LHCN-M2 (cell line): Measurements from ENCODE around the gene DNAJC15. TPM values are rescaled to one million over a fixed set of nuclear protein-coding genes. Genes with fewer than 3 reads are reported as not detected.
A peak's percentile ranks its signal among the peaks of the same experiment; 100 is the strongest.

Experiments
- DNase-seq: peaks from one replicate; pipeline ENCODE4 v3.0.0-alpha.2; 2012; ENCODE audit warnings: low read depth
- total RNA-seq: library from RNA; depleted of rRNA; stranded (reverse); fragments of >200 nt; gene quantifications from 2 replicates; pipeline ENCODE4 v1.2.3, GENCODE V29; 2014

Gene DNAJC15
- total RNA-seq, 1 experiment from 2014 or later = 9.8 TPM

GRCh38 chr13:43003729-43004128, 19.7 kb upstream of the DNAJC15 start:
- DNase-seq = no peak

GRCh38 chr13:43005460-43006236, 17.7 kb upstream of the DNAJC15 start:
- peak; percentile 60 for DNase-seq

DNA sequence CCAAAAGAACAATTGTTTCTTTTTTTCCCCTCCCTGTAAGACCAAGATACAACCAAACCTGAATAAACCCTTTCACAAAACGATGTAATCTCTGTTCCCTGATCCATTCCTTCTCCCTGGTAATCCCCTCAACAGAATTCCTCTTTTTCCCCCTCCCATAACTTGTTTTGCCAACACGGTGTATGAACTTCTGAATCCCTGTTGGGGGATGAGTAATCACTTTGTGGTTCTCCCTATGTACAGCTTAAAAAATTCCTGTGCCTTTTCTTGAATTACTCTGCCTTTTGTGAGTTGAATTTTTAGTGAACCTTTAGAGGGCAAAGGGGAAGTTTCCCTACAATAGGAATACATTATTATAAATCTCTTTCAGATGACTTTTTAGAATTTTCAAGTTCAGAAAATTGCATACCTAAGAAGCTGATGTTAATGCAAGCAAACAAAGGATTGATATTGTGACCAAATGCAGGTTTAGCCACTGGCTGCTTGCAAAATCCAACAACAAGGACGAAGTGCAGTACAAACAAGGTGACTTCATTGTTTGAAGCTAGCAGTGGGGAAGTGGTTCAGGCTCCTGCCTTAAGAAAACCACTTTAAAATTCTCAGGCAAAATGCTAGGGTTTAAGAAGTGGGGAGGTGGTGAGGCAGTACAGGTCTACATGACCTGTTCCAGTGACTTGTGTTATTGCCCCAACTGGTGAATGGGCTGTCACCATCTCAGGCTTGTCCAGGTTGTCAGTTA, 16.3 kb upstream of the DNAJC15 start:
- DNase-seq = peak; percentile 75

GRCh38 chr13:43008596-43008995, 14.8 kb upstream of the DNAJC15 start:
- no peak for DNase-seq

DNA sequence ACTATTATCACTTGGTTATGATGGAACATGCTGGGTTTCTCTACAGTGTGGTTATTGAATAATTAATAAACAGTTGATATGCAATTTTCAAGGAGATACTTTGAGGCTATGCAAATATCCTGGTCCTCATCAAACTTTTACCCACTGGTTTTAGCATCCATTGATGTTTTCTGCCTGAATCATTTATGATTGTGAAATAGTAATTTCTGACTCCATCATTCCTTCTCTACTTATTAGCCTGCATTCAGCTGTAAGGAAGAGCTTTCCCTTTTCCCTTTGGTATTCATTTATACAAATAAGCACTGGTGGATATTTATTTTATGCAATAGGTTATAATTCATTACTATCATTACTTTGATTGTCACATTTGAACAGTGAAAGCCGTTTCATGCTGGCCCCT, 13.9 kb upstream of the DNAJC15 start:
- DNase-seq = peak; percentile 28

DNA sequence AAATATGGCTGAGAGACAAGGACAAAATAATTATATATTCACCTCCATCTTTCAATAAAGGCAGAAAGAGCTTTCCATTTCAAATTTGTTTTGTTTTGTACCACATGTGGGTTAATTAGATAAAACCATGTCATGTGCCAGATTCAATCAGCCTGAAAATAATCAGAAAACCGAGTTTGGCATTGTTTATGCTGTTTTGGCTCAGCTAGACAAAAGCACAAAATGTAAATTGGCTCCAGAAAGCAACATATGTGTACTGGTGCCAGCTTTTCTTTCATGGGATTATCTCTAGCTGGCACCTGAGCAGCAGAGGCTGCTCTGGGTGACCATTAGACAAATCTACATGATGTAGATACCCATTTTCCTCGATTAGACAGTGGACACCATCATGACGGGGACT, 9.2 kb upstream of the DNAJC15 start:
- DNase-seq = no peak

DNA sequence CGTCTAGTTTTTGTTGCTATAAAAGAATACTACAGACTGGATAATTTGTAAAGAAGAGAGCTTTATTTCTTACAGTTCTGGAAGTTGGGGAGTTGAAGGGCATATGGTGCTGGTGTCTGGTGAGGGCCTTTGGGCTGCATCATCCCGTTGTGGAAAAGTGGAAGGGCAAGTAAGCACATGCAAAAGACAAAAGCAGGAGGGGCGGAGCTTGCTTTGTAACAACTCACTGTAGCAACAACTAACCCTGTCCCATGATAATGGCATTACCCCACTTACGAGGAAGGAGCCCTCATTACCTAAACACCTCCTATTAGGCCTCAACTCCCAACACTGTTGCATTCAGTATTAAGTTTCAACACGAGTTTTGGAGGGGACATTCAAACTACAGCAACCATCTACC, 7.2 kb upstream of the DNAJC15 start:
- no peak for DNase-seq

GRCh38 chr13:43019811-43020210, 3.6 kb upstream of the DNAJC15 start:
- no peak for DNase-seq

- no peak for DNase-seq
Observed at GRCh38 chr13:43020794-43021193, 2.6 kb upstream of the DNAJC15 start.

GRCh38 chr13:43021926-43022670, 1.3 kb upstream of the DNAJC15 start:
- no peak for DNase-seq

DNA sequence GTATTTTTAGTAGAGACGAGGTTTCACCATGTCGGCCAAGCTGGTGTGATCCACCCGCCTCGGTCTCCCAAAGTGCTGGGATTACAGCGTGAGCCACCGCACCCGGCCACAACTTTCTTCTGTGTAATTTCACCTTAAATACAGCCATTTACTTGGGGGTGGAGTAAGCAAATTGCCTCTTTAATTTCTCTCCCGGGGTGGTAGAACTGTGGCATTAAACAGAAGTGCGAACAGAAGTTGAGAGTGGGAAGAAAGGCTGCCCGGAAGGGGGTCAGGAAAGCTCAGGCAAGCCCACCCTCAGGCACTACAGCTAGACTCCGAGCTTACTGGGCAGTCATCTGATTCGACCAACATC, 475 bp upstream of the DNAJC15 start:
- DNase-seq = no peak

- no peak for DNase-seq
Observed at GRCh38 chr13:43026262-43026661, 2.9 kb downstream of the DNAJC15 start.

DNA sequence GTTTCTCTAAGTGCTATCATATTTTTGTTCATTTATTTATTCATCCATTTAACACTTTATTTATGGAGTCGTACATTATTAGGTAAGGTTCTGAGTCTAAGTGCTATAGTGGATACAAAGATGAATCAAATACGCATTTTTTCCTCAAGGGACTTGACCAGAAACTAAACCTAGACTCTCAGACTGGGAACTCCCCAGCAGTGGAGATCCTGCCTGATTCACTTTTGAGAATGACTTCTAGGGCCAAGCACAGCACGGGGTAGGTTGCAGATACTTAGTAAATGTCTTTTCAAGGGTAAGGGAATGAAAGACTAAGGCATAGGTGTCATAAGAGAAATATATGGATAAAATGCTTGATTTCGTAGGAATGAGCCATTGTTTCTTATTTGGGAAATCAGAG, 7.2 kb downstream of the DNAJC15 start:
- DNase-seq = no peak

GRCh38 chr13:43031881-43032280, 8.5 kb downstream of the DNAJC15 start:
- no peak for DNase-seq

- no peak for DNase-seq
Observed at GRCh38 chr13:43033038-43033437, 9.7 kb downstream of the DNAJC15 start.

DNA sequence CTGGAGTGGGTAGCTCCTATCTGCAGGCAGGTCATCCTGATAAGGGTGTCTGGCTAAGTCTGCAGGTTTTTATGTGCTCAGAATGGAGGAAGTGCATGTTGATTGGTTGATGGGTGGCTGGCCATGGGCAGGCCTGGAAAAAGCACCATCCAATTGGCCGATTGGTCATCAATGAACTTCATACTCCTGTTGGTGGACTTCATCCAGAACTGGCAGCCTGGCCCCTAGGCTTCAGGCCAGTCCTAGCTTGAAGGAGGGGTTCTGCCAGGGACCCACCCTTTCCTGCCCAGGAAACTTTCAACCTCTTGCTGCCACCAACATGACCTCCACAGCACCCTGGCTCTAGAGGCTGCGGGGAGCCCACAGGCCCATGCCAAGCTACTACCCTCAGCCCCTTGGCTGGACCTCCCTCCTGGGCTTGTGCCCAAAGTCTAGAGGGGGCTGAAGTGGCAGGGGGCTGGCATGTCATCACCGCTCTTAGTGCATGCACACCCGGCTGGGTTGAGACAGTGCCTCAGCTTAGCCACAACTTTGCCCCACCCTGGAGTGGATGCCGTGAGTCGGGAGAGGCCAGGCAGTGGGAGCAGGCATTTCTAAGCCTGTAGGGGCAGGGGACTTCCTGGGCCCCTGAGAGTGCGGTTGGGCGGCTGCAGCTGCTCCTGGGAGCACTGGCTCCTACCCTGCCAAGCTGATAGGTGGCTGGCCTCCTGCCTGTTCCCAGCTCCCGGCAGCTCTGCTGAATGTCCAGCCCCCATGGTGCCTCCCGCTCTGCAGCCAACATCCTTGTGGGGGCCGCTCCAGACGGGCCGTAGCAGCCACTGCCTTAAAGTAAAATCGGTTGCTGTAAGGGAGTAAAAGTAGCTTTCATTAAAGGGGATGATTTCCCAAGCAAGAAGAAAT, 13.2 kb downstream of the DNAJC15 start:
- DNase-seq = no peak

DNA sequence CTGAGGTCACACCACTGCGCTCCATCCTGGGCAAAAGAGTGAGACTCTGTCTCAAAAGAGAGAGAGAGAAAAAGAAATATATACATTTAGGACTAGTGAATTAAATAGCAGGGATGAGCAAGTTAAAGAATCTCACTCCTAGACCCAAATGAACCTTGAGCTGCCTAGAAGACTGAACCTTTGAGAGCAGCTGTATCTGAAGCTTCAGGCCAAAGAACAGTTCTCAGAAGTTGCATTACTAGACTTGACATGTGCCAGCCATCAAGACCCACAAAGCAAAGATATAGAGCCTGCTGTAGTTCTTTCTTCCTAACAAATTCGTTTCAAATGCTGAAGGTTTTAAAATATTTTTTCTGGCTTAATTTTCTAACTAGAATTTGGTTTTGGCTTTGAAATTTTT, 16.6 kb downstream of the DNAJC15 start:
- DNase-seq = no peak

DNA sequence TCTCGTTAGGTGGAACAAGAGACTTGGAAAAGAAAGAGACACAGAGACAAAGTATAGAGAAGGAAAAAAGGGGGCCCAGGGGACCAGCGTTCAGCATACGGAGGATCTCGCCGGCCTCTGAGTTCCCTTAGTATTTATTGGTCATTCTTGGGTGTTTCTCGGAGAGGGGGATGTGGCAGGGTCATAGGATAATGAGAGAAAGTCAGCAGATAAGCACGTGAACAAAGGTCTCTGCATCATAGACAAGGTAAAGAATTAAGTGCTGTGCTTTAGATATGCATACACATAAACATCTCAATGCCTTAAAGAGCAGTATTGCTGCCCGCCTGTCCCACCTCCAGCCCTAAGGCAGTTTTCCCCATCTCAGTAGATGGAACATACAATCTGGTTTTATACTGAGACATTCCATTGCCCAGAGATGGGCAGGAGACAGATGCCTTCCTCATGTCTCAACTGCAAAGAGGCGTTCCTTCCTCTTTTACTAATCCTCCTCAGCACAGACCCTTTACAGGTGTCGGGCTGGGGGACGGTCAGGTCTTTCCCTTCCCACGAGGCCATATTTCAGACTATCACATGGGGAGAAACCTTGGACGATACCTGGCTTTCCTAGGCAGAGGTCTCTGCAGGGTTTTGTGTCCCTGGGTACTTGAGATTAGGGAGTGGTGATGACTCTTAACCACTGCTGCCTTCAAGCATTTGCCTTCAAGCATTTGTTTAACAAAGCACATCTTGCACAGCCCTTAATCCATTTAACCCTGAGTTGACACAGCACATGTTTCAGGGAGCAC, 17.4 kb downstream of the DNAJC15 start:
- peak; percentile 50 for DNase-seq

DNA sequence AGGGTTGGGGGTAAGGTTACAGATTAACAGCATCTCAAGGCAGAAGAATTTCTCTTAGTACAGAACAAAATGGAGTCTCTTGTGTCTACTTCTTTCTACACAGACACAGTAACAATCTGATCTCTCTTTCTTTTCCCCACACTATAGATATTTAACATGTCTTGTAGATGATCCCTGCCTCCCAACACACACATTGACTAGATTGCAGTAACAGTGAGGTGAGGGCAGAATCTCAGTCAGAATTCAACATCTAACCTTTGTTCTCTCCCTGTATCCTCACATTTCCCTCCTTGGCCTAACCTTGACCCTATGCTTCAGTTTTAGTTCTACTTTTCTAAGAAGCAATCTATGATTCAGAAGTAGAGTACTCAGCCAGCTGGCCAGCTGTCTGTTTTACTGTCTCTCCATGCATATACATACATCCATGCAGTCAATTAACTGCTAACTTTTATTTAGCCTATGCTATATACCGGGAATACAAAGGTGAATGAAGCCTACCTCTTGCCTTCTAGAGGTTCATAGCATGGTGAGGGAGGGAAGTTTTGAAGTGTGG, 18.1 kb downstream of the DNAJC15 start:
- DNase-seq = no peak

DNA sequence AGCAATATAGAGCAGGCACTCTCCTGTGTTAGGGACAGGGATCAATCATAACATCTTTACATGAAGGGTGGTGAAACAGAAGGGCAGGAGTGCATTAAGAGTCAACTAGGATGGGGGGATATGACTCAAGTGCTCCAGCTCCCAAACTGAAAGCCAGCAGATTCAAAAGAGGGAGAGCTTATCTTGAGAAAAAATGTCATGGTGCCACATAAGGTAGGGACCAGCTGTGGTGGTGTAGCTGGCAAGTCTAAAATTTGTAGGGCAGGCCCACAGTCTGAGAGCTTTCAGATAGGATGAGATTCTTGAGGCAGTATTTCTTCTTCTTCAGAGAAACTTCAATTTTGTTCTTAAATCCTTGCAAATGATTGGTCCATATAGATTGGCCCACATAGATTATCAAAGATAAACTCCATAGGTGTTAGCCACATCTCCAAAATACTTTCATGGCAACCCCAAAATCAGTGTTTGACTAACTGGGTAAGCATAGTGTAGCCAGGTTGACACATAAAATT, 19.1 kb downstream of the DNAJC15 start:
- no peak for DNase-seq
